Hematopoietic multipotent progenitor cell treated with erythropoietin and hydrocortisone succinate and interleukin-3 and kit ligand, for 17 days (in vitro differentiated cells): ENCODE results near the gene FOXQ1.
"Not testable (repeated sequence)": the region's sequence is repeated elsewhere in the genome, so short reads cannot be mapped to it uniquely, and the experiment has no call there.

Experiments
- DNase-seq: peaks from one replicate; pipeline ENCODE4 v3.0.0-alpha.2; 2015; ENCODE audit warnings: low spot score

Gene FOXQ1

GRCh38 chr6:1322696-1323219 lies 10.9 kb downstream of the FOXQ1 start:
- DNase-seq = no peak

- DNase-seq = no peak
Observed at GRCh38 chr6:1324936-1325335, 13.0 kb downstream of the FOXQ1 start.

GRCh38 chr6:1325461-1326309 lies 13.8 kb downstream of the FOXQ1 start:
- DNase-seq = no peak

- no peak for DNase-seq
Observed at GRCh38 chr6:1326535-1327121, 14.7 kb downstream of the FOXQ1 start.

- DNase-seq = no peak
Observed at GRCh38 chr6:1327630-1328029, 15.7 kb downstream of the FOXQ1 start.

GRCh38 chr6:1328129-1328800 lies 16.4 kb downstream of the FOXQ1 start:
- no peak for DNase-seq

GRCh38 chr6:1329708-1330107 lies 17.8 kb downstream of the FOXQ1 start:
- no peak for DNase-seq

- DNase-seq = no peak
Observed at GRCh38 chr6:1334684-1335083, 22.8 kb downstream of the FOXQ1 start.

GRCh38 chr6:1335367-1336037 lies 23.6 kb downstream of the FOXQ1 start:
- DNase-seq = no peak

GRCh38 chr6:1336246-1336843 lies 24.4 kb downstream of the FOXQ1 start:
- DNase-seq = no peak

- no peak for DNase-seq
Observed at GRCh38 chr6:1337791-1338190, 25.9 kb downstream of the FOXQ1 start.

GRCh38 chr6:1346101-1346500 lies 34.2 kb downstream of the FOXQ1 start:
- no peak for DNase-seq

- no peak for DNase-seq
Observed at GRCh38 chr6:1346558-1347091, 34.7 kb downstream of the FOXQ1 start.

- DNase-seq = no peak
Observed at GRCh38 chr6:1347161-1347560, 35.3 kb downstream of the FOXQ1 start.

- no peak for DNase-seq
Observed at GRCh38 chr6:1348675-1349074, 36.8 kb downstream of the FOXQ1 start.

- no peak for DNase-seq
Observed at GRCh38 chr6:1349655-1350054, 37.8 kb downstream of the FOXQ1 start.

GRCh38 chr6:1351381-1352008 lies 39.6 kb downstream of the FOXQ1 start:
- no peak for DNase-seq

- not testable (repeated sequence) for DNase-seq
Observed at GRCh38 chr6:1355068-1355467, 43.2 kb downstream of the FOXQ1 start.

GRCh38 chr6:1361717-1362116 lies 49.8 kb downstream of the FOXQ1 start:
- not testable (repeated sequence) for DNase-seq

- no peak for DNase-seq
Observed at GRCh38 chr6:1362643-1363042, 50.7 kb downstream of the FOXQ1 start.

- no peak for DNase-seq
Observed at GRCh38 chr6:1363298-1363697, 51.4 kb downstream of the FOXQ1 start.
